TTC549 (cell line): Measurements from ENCODE around the gene MRPL19.
"Not testable (repeated sequence)": the region's sequence is repeated elsewhere in the genome, so short reads cannot be mapped to it uniquely, and the experiment has no call there.

ENCODE experiments used
- FAIRE-seq: peaks from 2 replicates; lab custom pipeline; 2012; peaks lifted over from hg19 to GRCh38; lab: Jason Lieb, UNC

Gene MRPL19

GRCh38 chr2:75675908-75676307, 29.3 kb downstream of the MRPL19 start:
- FAIRE-seq = no peak

- FAIRE-seq = no peak
Measured at GRCh38 chr2:75676464-75676863, 29.9 kb downstream of the MRPL19 start.

GRCh38 chr2:75679556-75679955, 33.0 kb downstream of the MRPL19 start:
- FAIRE-seq = no peak

- FAIRE-seq = no peak
Measured at GRCh38 chr2:75680402-75680801, 33.8 kb downstream of the MRPL19 start.

DNA sequence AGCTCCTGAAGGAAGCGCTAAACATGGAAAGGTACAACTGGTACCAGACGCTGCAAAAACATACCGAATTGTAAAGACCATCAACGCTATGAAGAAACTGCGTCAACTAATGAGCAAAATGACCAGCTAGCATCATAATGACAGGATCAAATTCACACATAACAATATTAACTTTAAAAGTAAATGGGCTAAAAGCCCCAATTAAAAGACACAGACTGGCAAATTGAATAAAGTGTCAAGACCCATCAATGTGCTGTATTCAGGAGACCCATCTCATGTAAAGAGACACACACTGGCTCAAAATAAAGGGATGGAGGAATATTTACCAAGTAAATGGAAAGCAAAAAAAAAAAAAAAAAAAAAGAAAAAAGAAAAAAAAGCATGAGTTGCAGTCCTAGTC, 36.8 kb downstream of the MRPL19 start:
- not testable (repeated sequence) for FAIRE-seq

- FAIRE-seq = no peak
Measured at GRCh38 chr2:75688196-75688595, 41.6 kb downstream of the MRPL19 start.

GRCh38 chr2:75698918-75699317, 52.3 kb downstream of the MRPL19 start:
- FAIRE-seq = peak; percentile 23

DNA sequence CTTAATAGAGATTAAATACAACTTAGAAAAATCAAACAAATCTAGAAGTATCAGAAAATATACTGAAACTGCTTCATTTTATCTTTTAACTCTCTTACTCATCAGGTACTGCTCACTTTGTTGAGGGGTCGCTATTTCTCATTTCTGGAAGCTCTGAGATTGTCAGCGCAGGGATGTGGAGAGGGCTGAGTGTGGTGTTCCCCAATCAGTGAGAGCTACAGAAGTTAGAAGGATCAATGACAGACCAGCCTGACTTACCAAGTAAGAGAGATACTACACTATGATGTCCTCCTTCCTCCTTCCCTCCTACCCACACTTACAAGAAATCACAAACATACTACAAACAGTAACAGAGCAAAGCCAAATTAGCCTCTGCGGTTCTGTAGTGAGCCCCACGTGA, 56.0 kb downstream of the MRPL19 start:
- FAIRE-seq = no peak

- FAIRE-seq = no peak
Measured at GRCh38 chr2:75703589-75704287, 57.2 kb downstream of the MRPL19 start.

DNA sequence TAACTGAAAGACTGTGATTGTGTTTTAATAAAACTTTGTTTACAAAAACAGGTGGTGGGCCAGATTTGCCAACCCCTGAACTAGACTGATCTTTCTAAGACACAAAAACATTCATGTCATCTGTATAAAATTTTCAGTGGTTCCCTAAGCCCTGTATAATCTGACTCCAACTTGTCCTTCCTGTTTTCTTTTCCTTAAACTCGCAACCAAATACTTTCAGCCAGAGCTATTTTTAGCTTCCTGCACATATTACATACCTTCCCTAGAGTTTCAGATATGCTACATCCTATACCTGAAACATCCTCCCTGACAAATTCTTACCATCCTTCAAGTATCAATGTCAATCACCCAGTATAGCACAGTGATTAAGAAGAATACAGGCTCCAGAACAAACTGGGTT, 59.3 kb downstream of the MRPL19 start:
- no peak for FAIRE-seq

DNA sequence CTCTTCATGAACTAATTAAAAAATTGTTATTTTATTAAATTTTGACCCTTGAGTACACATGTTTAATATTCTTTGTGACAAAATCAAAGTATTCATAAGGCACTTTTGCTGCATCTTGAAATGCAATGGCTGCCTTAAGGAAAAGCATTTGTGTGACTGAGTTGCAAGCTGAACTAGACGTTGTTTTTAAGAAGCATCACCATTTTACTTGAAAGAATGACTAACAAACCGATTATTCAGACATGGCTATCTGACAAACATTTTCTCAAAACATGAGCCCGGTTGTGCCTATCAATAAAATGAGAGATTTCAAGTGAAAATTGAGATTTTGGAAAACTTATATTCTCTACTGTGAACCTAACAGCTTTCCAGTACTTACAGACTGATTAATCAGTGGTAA, 61.3 kb downstream of the MRPL19 start:
- no peak for FAIRE-seq

DNA sequence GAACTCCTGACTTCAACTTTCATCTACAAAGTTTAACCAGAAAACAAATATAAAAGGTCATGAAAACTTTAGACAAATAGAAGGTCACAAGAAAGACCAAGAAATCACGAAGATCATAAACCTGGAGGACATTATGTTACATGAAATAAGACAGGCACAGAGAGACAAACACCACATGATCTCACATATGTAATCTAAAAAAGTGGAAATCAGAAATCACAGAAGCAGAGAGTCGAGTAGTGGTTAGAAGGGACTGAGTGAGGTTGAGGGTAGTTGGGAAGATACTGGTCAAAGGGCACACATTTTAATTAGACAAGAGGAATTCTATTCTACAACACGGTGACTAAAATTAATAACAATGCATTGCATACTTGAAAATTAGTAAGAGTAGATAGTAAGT, 62.7 kb downstream of the MRPL19 start:
- FAIRE-seq = no peak

DNA sequence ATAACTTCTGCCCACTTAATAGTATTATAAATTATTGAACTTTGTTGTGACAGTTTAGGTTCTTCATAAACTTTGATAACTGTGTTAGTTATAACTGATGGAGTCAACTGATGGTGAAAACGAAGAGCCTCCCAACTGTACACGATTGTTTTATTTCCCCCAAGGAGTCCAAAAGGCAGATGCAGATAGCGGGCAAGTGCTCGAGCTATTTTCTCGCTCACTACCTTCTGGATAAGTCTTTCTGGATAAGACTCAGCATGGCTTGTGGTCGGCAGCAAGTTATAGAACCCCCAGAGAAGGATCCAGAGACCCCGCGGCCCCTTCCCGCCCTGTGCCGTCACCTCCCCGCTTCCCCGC, 63.6 kb downstream of the MRPL19 start:
- FAIRE-seq = no peak

DNA sequence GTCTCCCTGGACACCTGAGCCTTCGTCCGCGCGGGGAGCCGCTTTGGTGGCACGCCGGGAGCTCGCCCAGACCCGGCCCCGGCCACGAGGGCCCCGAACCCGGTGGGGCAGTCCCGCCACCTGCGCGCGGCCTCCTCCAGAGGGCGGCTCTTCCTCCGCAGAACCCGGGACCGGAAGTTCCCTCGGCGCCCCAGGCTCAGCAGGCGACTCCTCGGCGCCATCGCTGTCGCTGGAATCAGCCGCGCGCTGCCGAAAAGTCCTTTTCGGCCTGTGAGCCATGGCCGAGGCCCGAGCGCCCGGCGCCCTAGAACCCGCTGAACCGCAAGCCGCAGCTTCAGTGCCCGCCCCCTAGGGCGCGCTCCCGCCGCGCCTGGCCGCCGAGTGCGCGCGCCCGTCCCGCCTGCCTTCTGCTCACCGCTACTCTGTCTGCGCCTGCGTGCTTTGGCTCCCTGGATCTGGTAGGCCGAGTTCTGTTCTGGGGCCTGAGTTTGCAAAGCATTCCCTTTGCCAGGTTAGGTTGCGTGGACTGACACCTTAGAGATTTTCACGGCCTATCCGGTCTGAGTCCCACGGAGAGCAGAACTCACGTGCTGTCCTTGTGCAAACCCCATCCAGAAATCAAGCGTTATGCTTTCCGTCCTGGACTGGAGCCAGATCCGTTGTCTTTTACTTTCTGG, 64.1 kb downstream of the MRPL19 start, which contains the start of gene GCFC2:
GCFC2 (minus strand) TSS at position 339 of the 677 bp plus-strand sequence; CDS start at position 279, 60 bp downstream.
- no peak for FAIRE-seq

DNA sequence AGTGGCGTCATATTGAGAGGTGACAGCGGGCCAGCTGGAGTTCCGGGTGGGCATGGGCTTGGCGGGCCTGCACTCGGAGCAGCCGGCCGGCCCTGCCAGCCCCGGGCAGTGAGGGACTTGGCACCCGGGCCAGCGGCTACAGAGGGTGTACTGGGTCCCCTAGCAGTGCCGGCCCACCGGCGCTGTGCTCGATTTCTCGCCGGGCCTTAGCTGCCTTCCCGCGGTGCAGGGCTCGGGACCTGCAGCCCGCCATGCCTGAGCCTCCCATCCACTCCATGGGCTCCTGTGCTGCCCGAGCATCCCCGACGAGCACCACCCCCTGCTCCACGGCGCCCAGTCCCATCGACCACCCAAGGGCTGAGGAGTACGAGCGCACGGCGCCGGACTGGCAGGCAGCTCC, 65.0 kb downstream of the MRPL19 start:
- not testable (repeated sequence) for FAIRE-seq

GRCh38 chr2:75716406-75716805, 69.8 kb downstream of the MRPL19 start:
- FAIRE-seq = peak; percentile 26

GRCh38 chr2:75719616-75720015, 73.0 kb downstream of the MRPL19 start:
- FAIRE-seq = no peak

- FAIRE-seq = no peak
Measured at GRCh38 chr2:75720525-75720924, 73.9 kb downstream of the MRPL19 start.

DNA sequence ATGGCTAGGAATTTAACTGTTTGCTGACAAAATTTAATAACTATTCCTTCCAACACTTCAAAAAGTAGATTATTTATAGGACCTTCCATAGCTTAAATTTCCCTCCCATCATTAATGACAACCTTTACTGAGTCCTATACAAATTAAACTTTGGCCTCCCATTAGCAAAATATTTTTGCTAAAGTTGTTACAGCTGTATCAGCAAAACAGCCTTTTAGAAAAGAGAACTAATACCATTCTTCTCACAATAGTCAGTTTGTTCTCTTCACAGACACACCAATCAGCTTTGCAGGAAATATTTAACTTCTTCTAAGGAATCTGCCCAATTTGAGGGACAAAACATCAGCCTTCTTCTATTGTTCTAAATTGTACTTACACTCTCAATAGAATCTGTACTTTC, 76.1 kb downstream of the MRPL19 start:
- no peak for FAIRE-seq

DNA sequence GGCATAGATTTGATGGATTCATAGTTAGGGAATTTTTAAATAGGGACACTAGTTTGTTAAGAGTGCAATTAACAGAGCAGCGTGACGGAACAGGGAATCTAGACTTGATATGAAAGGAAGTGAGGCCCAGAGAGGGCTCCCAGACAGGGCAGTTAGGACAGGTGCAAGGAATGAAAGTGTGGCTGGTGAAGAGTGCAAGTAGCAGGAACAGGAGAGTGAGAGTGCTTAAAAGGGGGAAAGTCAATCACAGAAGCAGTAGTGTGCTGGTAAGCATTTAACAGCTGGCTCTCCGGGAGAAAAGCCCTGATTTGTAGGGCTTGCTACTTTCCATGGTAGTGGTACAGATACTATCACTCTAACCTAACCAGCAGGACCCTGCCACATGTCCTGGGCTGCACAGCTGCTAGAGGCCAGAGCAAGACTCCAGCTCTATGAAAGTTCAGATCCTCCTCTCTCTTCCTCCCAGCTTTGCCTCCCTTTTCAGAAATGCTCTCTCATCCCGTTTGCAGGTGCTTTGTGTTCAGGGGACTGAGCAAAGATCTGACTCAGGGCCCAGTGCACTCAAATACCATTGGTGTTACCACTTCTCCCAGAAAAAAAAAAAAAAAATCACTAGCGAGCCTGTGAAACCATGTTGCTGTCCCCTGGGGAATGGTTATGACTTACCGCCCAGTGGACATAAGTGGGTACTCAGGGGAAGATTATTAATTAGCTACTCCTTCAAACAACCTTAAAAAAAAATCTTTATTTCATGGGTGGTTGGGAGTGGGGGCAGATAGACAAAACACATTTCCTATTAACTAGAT, 82.2 kb downstream of the MRPL19 start:
- FAIRE-seq = no peak

GRCh38 chr2:75729861-75730260, 83.3 kb downstream of the MRPL19 start:
- peak; percentile 84 for FAIRE-seq

GRCh38 chr2:75736276-75736675, 89.7 kb downstream of the MRPL19 start:
- FAIRE-seq = no peak

DNA sequence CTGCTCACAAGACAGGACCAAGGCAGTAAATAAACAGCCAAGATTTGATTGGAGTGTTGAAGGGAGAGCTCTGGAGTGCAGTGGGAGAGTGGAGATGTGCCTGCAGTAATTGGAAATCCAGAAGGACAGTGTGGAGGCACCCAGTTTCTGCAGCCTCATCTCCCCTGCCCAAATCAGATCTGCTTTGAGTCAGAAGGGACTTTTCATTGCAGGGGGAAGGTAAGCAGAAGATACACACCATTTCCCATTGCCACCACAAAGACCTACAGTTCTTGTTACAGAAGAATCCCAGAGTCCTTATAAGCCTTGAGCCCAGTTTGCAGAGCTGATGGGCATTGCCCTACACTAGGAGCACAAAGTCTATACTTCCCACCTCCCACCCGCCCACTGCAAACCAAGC, 91.4 kb downstream of the MRPL19 start:
- FAIRE-seq = no peak
